Endothelial cell of umbilical vein (primary cell): ENCODE data around the gene SCTR.

Experiments used
- CTCF ChIP-seq, 2 donors: IDR thresholded peaks; 1 replicate in 1 of 2; 2 replicates in 1 of 2; pipeline ENCODE4 v1.5.1; 2011; ENCODE audit warnings: low read length in 2 of 2, mild to moderate bottlenecking in 2 of 2, moderate library complexity in 2 of 2, control low read depth in 1 of 2, inconsistent platforms in 1 of 2, low read depth in 1 of 2; ENCODE audit not compliant: insufficient read depth in 1 of 2; ENCODE audit errors: extremely low read depth in 1 of 2
- POLR2A ChIP-seq: IDR thresholded peaks from 2 replicates; pipeline ENCODE4 v1.6.1; 2012; ENCODE audit warnings: low read depth, mild to moderate bottlenecking, control low read depth, low read length

DNA sequence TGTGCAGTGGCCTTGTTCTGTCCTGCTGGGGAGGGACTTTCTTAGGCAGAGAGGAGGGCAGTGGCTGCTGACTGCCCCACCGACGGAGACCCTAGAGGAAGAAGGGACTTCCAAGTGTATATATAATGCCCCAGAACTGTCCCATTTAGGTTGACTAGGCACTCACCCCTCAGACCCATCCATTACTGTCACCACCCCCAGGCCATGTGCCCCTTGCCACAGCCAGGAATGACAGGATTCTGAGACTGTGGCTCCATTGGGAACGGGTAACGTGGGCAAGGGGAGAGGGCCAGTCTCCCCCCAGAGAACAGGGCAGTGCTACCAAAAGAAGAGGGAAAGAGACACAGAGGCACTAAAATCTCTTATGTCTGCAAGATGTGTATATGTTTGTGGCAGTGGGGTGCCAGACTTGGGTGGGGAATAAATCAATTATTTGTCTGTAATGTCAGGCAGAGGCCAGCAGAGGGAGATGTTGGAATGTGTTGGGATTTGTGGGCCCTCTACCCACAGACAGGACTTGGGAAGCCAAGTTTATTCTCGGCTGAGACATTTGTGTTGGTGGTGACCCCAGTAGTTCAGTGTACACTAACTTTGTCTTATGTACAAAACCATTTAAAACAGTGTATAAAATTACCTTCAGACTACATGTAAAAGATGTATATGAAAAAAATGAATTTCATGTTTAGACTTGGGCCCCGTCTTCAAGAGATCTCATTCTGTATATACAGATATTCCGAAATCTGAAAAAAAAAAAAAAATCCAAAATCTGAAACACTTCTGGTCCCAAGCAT is 116.7 kb downstream of the SCTR start:
- TF ChIP-seq CTCF (IDR thresholded peaks at IDR 0.05; ENCODE audit: extremely low read depth in 1 of 2, insufficient read depth in 1 of 2, low read depth in 1 of 2, low read length in 2 of 2) (peak; percentile 66 to 70), POLR2A (no peak)
